ENCODE measurements around the gene TLDC2. TPM values are rescaled to one million over a fixed set of nuclear protein-coding genes. Genes with fewer than 3 reads are reported as not detected.

TLDC2 gene
- total RNA-seq, 1 experiment from 2014 or later: not detected

DNA sequence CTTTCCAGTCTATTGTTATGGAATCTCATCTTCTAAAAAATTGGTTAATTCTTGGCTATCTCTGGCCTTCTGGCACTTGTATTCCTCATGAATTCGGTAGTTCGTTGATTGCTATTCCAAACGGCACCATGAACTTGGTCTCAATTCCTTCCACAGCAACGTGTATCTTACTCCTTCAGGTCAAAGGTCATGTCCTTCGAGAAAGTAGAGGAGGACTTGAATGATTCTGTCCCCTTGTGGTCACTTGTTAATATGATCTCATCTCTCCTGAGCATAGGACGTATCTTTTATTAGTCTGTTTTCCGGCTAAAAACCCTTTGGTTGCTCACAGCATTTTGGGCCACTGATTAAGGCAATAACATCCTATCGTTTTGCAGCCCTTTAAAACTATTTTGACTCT is 9.4 kb downstream of the TLDC2 start:
- Mint-ChIP-seq H3K27me3 (ENCODE audit: insufficient read depth, unreplicated experiment) (no peaks in the 10 kb centered on the region), H3K27ac (ENCODE audit: unreplicated experiment) (no peak overlapping the region), H3K4me1 (ENCODE audit: low read depth, unreplicated experiment) (peaks cover 12% of the 10 kb centered on the region), H3K4me3 (ENCODE audit: unreplicated experiment) (no peak overlapping the region), H3K9me3 (ENCODE audit: unreplicated experiment) (no peaks in the 10 kb centered on the region), H3K36me3 (ENCODE audit: insufficient read depth, unreplicated experiment) (no peaks in the 10 kb centered on the region)
- H3K27me3 ChIP-seq (replicated peaks; ENCODE audit: control insufficient read depth, insufficient read depth, low read length): no peaks in the 10 kb centered on the region
- ChIA-PET CTCF (interaction anchor here (0.7 to 1.8 kb wide), 3 partner anchors 69 to 93 kb away, joined by 3 to 14 read pairs (median 4); no protein-coding TSS in a partner anchor), POLR2A (no interaction called here)
- TF ChIP-seq, protein P1, sequence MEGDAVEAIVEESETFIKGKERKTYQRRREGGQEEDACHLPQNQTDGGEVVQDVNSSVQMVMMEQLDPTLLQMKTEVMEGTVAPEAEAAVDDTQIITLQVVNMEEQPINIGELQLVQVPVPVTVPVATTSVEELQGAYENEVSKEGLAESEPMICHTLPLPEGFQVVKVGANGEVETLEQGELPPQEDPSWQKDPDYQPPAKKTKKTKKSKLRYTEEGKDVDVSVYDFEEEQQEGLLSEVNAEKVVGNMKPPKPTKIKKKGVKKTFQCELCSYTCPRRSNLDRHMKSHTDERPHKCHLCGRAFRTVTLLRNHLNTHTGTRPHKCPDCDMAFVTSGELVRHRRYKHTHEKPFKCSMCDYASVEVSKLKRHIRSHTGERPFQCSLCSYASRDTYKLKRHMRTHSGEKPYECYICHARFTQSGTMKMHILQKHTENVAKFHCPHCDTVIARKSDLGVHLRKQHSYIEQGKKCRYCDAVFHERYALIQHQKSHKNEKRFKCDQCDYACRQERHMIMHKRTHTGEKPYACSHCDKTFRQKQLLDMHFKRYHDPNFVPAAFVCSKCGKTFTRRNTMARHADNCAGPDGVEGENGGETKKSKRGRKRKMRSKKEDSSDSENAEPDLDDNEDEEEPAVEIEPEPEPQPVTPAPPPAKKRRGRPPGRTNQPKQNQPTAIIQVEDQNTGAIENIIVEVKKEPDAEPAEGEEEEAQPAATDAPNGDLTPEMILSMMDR (IDR thresholded peaks at IDR 0.05; ENCODE audit: insufficient read depth in 1 of 2, low read depth in 1 of 2, low read length in 1 of 2, severe bottlenecking in 1 of 2, unreplicated experiment in 1 of 2): peak; percentile 65 to 80
- intact Hi-C loops (cut with micrococcal nuclease; ENCODE audit: unreplicated experiment): loop anchor here (1.0 kb wide), 2 partner anchors 21 to 49 kb away; no protein-coding TSS in a partner anchor
- peak in 1 of 2 experiments; percentile 56 for DNase-seq
- H3K9me3 ChIP-seq: no peaks in the 10 kb centered on the region
- H3K4me3 ChIP-seq (ENCODE audit: low read depth, low read length): no peak overlapping the region
- no TSS peak for BruUV-seq (replicated peaks)
- no peaks in the 10 kb centered on the region for H3K36me3 ChIP-seq (ENCODE audit: control insufficient read depth, insufficient read depth, low read length)
- H3K4me1 ChIP-seq: peaks cover 9% of the 10 kb centered on the region; the same call in 1 of the 2 replicates

DNA sequence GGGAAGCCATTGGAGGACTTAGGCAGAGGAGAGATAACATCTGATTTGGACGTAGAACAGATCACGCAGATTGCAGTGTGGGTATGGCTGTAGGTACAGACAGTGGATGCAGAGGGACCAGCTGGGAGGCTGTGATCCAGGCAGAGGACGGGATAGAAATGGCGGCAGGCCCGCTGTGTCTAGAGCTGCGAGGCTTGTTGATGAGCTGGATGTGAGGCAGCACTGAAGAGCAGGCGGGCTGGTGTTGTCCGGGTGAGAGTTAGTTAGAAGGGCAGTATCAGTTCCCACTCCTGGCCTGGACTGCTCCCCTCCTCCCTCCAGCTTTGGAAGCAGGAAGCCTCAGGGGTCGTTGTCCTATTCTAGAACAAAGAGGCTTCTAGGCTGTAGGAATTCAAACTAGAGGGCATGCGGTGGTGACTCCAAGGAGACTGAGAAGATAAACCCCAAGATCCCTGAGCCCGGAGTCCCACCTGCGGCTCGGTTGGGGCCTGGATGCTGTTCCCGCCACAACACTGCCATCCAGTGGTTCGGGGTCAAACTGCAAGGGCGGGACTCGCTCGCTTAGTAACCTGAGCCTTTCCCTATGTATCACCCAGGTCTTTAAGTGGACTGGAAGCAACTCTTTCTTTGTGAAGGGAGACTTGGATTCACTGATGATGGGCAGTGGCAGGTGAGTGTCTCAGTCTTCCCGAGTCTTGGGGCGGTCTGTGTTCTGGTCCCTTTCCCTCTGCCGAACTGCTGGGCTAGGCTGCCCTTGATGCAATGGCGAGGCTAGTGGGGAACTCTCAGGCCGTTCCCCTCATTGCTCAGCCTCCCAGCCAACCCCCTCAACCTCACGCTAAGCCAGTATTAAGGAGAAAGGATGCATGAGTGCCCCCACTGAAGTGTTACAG is 11.2 kb downstream of the TLDC2 start:
- no peaks in the 10 kb centered on the region for H3K9me3 Mint-ChIP-seq (ENCODE audit: unreplicated experiment)
- no TSS peak for BruUV-seq (replicated peaks)
- no peaks in the 10 kb centered on the region for H3K27me3 Mint-ChIP-seq (ENCODE audit: insufficient read depth, unreplicated experiment)
- ChIA-PET CTCF (interaction anchor here (0.5 to 1.8 kb wide), 12 partner anchors 18 to 1101 kb away, joined by 3 to 14 read pairs (median 4); partner anchors contain the start of gene DSN1), POLR2A (no interaction called here)
- Histone ChIP-seq H3K27me3 (replicated peaks; ENCODE audit: control insufficient read depth, insufficient read depth, low read length) (no peaks in the 10 kb centered on the region), H3K9me3 (no peaks in the 10 kb centered on the region), H3K4me1 (peaks cover 9% of the 10 kb centered on the region; the same call in 1 of the 2 replicates), H3K4me3 (ENCODE audit: low read depth, low read length) (no peak overlapping the region), H3K36me3 (ENCODE audit: control insufficient read depth, insufficient read depth, low read length) (no peaks in the 10 kb centered on the region)
- H3K36me3 Mint-ChIP-seq (ENCODE audit: insufficient read depth, unreplicated experiment): no peaks in the 10 kb centered on the region
- DNase-seq: peak; percentile 94 to 97
- TF ChIP-seq, protein P1 (IDR thresholded peaks at IDR 0.05; ENCODE audit: insufficient read depth in 1 of 2, low read depth in 1 of 2, low read length in 1 of 2, severe bottlenecking in 1 of 2, unreplicated experiment in 1 of 2): peak; percentile 100
- peaks cover 6% of the 10 kb centered on the region for H3K4me1 Mint-ChIP-seq (ENCODE audit: low read depth, unreplicated experiment)
- peak overlapping the region; percentile 27 for H3K4me3 Mint-ChIP-seq (ENCODE audit: unreplicated experiment)
- H3K27ac Mint-ChIP-seq (ENCODE audit: unreplicated experiment): no peak overlapping the region
- intact Hi-C loops (cut with micrococcal nuclease; ENCODE audit: unreplicated experiment): loop anchor here (1.0 kb wide), 5 partner anchors 32 to 331 kb away; no protein-coding TSS in a partner anchor

DNA sequence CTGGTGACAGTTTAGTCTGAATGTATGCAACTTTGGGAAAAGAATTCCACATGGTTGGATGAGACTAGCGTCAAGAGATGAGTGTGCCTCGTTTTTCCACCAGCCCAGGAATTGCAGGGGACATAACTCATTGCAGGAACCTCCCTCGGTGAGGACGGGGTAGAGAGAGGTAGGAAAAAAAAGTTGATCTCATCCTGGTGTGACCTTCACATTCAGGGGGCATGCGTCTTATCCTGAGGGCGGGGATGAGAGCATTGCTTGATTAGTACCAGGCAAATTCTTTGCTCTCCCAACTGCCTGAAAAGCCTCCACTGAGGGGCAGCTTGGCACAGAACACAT is 11.8 kb downstream of the TLDC2 start:
- Histone ChIP-seq H3K4me3 (ENCODE audit: low read depth, low read length) (no peak overlapping the region), H3K4me1 (peaks cover 9% of the 10 kb centered on the region; the same call in 1 of the 2 replicates), H3K27me3 (replicated peaks; ENCODE audit: control insufficient read depth, insufficient read depth, low read length) (no peaks in the 10 kb centered on the region), H3K36me3 (ENCODE audit: control insufficient read depth, insufficient read depth, low read length) (no peaks in the 10 kb centered on the region), H3K9me3 (no peaks in the 10 kb centered on the region)
- TF ChIP-seq, protein P1 (IDR thresholded peaks at IDR 0.05; ENCODE audit: insufficient read depth in 1 of 2, low read depth in 1 of 2, low read length in 1 of 2, severe bottlenecking in 1 of 2, unreplicated experiment in 1 of 2): no peak
- POLR2A ChIA-PET: no interaction called here
- no peaks in the 10 kb centered on the region for H3K9me3 Mint-ChIP-seq (ENCODE audit: unreplicated experiment)
- H3K27me3 Mint-ChIP-seq (ENCODE audit: insufficient read depth, unreplicated experiment): no peaks in the 10 kb centered on the region
- intact Hi-C loops (cut with micrococcal nuclease; ENCODE audit: unreplicated experiment): loop anchor here (1.0 kb wide), 5 partner anchors 32 to 331 kb away; no protein-coding TSS in a partner anchor
- peaks cover 6% of the 10 kb centered on the region for H3K4me1 Mint-ChIP-seq (ENCODE audit: low read depth, unreplicated experiment)
- H3K36me3 Mint-ChIP-seq (ENCODE audit: insufficient read depth, unreplicated experiment): no peaks in the 10 kb centered on the region
- no TSS peak for BruUV-seq (replicated peaks)
- CTCF ChIA-PET: interaction anchor here (0.6 to 0.9 kb wide), 3 partner anchors 31 to 343 kb away, joined by 3 to 4 read pairs (median 3); no protein-coding TSS in a partner anchor
- H3K4me3 Mint-ChIP-seq (ENCODE audit: unreplicated experiment): no peak overlapping the region
- no peak overlapping the region for H3K27ac Mint-ChIP-seq (ENCODE audit: unreplicated experiment)
- no peak for DNase-seq
